ENCODE measurements around the gene RASGRF1. TPM values are rescaled to one million over a fixed set of nuclear protein-coding genes. Genes with fewer than 3 reads are reported as not detected.

The RASGRF1 gene
- total and polyA plus RNA-seq, 2 donors (not counting 1 experiment from before 2014, with no cell fraction given) = 0.09 TPM; not detected in 1

DNA sequence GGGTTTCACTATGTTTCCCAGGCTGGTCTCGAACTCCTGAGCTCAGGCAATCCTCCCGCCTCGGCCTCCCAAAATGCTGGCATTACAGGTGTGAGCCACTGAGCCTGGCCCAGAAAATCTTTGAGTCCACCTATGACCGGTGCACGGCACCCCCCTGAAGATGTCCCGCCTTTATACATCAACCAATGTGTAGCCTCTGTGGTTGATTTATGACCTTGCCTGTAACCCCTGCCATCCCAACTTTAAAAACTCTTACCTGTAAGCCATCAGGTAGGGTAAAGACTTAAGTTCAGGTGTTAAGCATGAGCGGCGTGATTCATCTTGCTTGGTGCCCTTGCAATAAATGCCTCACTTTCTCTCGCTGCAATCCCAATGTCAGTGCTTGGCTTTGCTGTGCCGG, 131.2 kb downstream of the RASGRF1 start:
- Histone ChIP-seq H3K4me1 (ENCODE audit: control insufficient read depth, extremely low read depth, insufficient read depth, low read length) (no peaks in the 10 kb centered on the region), H3K4me3 (replicated peaks in 1 of 4; ENCODE audit: control extremely low read depth in 1 of 4, insufficient read depth in 1 of 4, low read depth in 3 of 4, low read length in 4 of 4) (no peak overlapping the region), H2AFZ (ENCODE audit: low read length) (no peak overlapping the region), H3K9ac (ENCODE audit: insufficient read depth, low read length) (no peak overlapping the region), H3K4me2 (ENCODE audit: extremely low read depth, insufficient read depth, low read length) (no peak overlapping the region), H4K20me1 (ENCODE audit: control insufficient read depth, extremely low read depth, insufficient read depth, low read length) (no peaks in the 10 kb centered on the region), H3K27me3 (ENCODE audit: control insufficient read depth, insufficient read depth, low read length) (peaks cover 2% of the 10 kb centered on the region), H3K79me2 (ENCODE audit: control insufficient read depth, insufficient read depth, low read length) (no peaks in the 10 kb centered on the region), H3K27ac (ENCODE audit: insufficient read depth, low read length) (no peak overlapping the region), H3K9me3 (ENCODE audit: control insufficient read depth, insufficient read depth, low read depth, low read length) (no peaks in the 10 kb centered on the region), H3K36me3 (ENCODE audit: control insufficient read depth, insufficient read depth, low read length) (no peaks in the 10 kb centered on the region)
- TF ChIP-seq, protein P1, sequence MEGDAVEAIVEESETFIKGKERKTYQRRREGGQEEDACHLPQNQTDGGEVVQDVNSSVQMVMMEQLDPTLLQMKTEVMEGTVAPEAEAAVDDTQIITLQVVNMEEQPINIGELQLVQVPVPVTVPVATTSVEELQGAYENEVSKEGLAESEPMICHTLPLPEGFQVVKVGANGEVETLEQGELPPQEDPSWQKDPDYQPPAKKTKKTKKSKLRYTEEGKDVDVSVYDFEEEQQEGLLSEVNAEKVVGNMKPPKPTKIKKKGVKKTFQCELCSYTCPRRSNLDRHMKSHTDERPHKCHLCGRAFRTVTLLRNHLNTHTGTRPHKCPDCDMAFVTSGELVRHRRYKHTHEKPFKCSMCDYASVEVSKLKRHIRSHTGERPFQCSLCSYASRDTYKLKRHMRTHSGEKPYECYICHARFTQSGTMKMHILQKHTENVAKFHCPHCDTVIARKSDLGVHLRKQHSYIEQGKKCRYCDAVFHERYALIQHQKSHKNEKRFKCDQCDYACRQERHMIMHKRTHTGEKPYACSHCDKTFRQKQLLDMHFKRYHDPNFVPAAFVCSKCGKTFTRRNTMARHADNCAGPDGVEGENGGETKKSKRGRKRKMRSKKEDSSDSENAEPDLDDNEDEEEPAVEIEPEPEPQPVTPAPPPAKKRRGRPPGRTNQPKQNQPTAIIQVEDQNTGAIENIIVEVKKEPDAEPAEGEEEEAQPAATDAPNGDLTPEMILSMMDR (conservative IDR thresholded peaks at IDR 0.05 in 1 of 2, IDR thresholded peaks at IDR 0.05 in 1 of 2; ENCODE audit: low read depth in 1 of 2, low read length in 2 of 2) = no peak
- no peak for TF ChIP-seq EZH2 (IDR thresholded peaks at IDR 0.05; ENCODE audit: low read length, missing control alignments)
- DNase-seq (ENCODE audit: low read depth in 2 of 2) = no peak

- Histone ChIP-seq H3K9me3 (ENCODE audit: control insufficient read depth, insufficient read depth, low read depth, low read length) (no peaks in the 10 kb centered on the region), H3K4me2 (ENCODE audit: extremely low read depth, insufficient read depth, low read length) (no peak overlapping the region), H3K4me1 (ENCODE audit: control insufficient read depth, extremely low read depth, insufficient read depth, low read length) (no peaks in the 10 kb centered on the region), H3K36me3 (ENCODE audit: control insufficient read depth, insufficient read depth, low read length) (no peaks in the 10 kb centered on the region), H3K9ac (ENCODE audit: insufficient read depth, low read length) (no peak overlapping the region), H3K27ac (ENCODE audit: insufficient read depth, low read length) (no peak overlapping the region), H2AFZ (ENCODE audit: low read length) (no peak overlapping the region), H3K27me3 (ENCODE audit: control insufficient read depth, insufficient read depth, low read length) (peaks cover 2% of the 10 kb centered on the region), H4K20me1 (ENCODE audit: control insufficient read depth, extremely low read depth, insufficient read depth, low read length) (no peaks in the 10 kb centered on the region), H3K4me3 (replicated peaks in 1 of 4; ENCODE audit: control extremely low read depth in 1 of 4, insufficient read depth in 1 of 4, low read depth in 3 of 4, low read length in 4 of 4) (no peak overlapping the region), H3K79me2 (ENCODE audit: control insufficient read depth, insufficient read depth, low read length) (no peaks in the 10 kb centered on the region)
- no peak for DNase-seq (ENCODE audit: low read depth in 2 of 2)
- no peak for TF ChIP-seq EZH2 (IDR thresholded peaks at IDR 0.05; ENCODE audit: low read length, missing control alignments)
These were observed 133.0 kb downstream of the RASGRF1 start for GRCh38 chr15:78957416-78958093.

DNA sequence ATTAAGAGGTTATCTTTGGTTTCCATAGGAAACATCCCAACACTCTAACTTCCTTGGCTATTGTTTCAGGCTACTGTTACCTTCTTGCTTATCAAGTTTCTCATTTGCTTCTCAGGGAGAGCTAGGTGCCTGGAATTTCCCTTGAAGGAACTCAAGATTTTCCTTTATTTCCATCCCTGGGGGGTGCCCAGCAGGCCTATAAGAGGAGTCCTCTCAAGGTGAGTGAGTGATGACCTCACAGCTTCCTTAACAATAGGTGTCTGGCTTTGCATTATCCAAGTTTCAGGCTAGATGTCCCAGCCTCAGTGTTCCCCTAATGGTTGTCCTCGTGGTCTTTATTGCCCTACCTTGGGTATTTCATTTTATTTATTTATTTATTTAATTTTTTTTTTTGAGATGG, 133.6 kb downstream of the RASGRF1 start:
- Histone ChIP-seq H3K4me1 (ENCODE audit: control insufficient read depth, extremely low read depth, insufficient read depth, low read length) (no peaks in the 10 kb centered on the region), H3K4me3 (replicated peaks in 1 of 4; ENCODE audit: control extremely low read depth in 1 of 4, insufficient read depth in 1 of 4, low read depth in 3 of 4, low read length in 4 of 4) (no peak overlapping the region), H2AFZ (ENCODE audit: low read length) (no peak overlapping the region), H3K9me3 (ENCODE audit: control insufficient read depth, insufficient read depth, low read depth, low read length) (no peaks in the 10 kb centered on the region), H3K79me2 (ENCODE audit: control insufficient read depth, insufficient read depth, low read length) (no peaks in the 10 kb centered on the region), H3K36me3 (ENCODE audit: control insufficient read depth, insufficient read depth, low read length) (no peaks in the 10 kb centered on the region), H3K27ac (ENCODE audit: insufficient read depth, low read length) (no peak overlapping the region), H4K20me1 (ENCODE audit: control insufficient read depth, extremely low read depth, insufficient read depth, low read length) (no peaks in the 10 kb centered on the region), H3K4me2 (ENCODE audit: extremely low read depth, insufficient read depth, low read length) (no peak overlapping the region), H3K9ac (ENCODE audit: insufficient read depth, low read length) (no peak overlapping the region), H3K27me3 (ENCODE audit: control insufficient read depth, insufficient read depth, low read length) (peaks cover 2% of the 10 kb centered on the region)
- no peak for DNase-seq (ENCODE audit: low read depth in 2 of 2)
- no peak for TF ChIP-seq EZH2 (IDR thresholded peaks at IDR 0.05; ENCODE audit: low read length, missing control alignments)
- TF ChIP-seq, protein P1 (conservative IDR thresholded peaks at IDR 0.05 in 1 of 2, IDR thresholded peaks at IDR 0.05 in 1 of 2; ENCODE audit: low read depth in 1 of 2, low read length in 2 of 2) = no peak
